ENCODE measurements around the gene GPR27. TPM values are rescaled to one million over a fixed set of nuclear protein-coding genes. Genes with fewer than 3 reads are reported as not detected.

The GPR27 gene
- total RNA-seq, 1 experiment from 2014 or later: 15.5 TPM

- no peaks in the 10 kb centered on the region for H4K20me1 ChIP-seq (ENCODE audit: control insufficient read depth, insufficient read depth, insufficient read length)
- no peak overlapping the region for H3K27ac Mint-ChIP-seq
These were observed 32.7 kb upstream of the GPR27 start for GRCh38 chr3:71721002-71721401.

More at GRCh38 chr3:71721002-71721401, 32.7 kb upstream of the GPR27 start:
- Histone ChIP-seq H3K4me2 (ENCODE audit: insufficient read depth, insufficient read length, low read length) (no peak overlapping the region), H3K9ac (ENCODE audit: extremely low read depth, insufficient read length, low read length) (no peak overlapping the region), H3K23me2 (ENCODE audit: insufficient read length, low read depth, low read length, poor library complexity, severe bottlenecking) (peaks cover 9% of the 10 kb centered on the region), H3K27ac (ENCODE audit: insufficient read length, low read depth, low read length) (no peak overlapping the region), H3K56ac (ENCODE audit: insufficient read length, low read depth, low read length) (no peak overlapping the region), H3K4me1 (ENCODE audit: insufficient read depth, low read length) (no peaks in the 10 kb centered on the region), H3K27me3 (ENCODE audit: insufficient read depth, low read length) (peaks cover 6% of the 10 kb centered on the region; the same call in 1 of the 2 replicates), H2BK5ac (ENCODE audit: insufficient read length, low read length) (no peak overlapping the region), H2BK15ac (ENCODE audit: low read depth, low read length) (no peak overlapping the region), H4K91ac (ENCODE audit: insufficient read length, low read depth, low read length) (no peak overlapping the region), H4K5ac (ENCODE audit: insufficient read length, low read depth, low read length) (no peak overlapping the region), H3K18ac (ENCODE audit: insufficient read length, low read depth, low read length) (no peak overlapping the region), H3K9me3 (ENCODE audit: control insufficient read depth, low read depth, low read length) (no peaks in the 10 kb centered on the region), H2BK120ac (ENCODE audit: low read depth, low read length, poor library complexity, severe bottlenecking) (no peak overlapping the region), H3T11ph (ENCODE audit: low read length) (no peak overlapping the region), H4K8ac (replicated peaks; ENCODE audit: insufficient read length, low read depth, low read length) (no peak overlapping the region), H3K79me1 (ENCODE audit: insufficient read depth, low read depth, low read length, poor library complexity, severe bottlenecking) (no peaks in the 10 kb centered on the region), H3K14ac (ENCODE audit: insufficient read depth, low read length) (no peak overlapping the region), H3K79me2 (ENCODE audit: insufficient read depth, low read length) (no peaks in the 10 kb centered on the region), H2AK5ac (ENCODE audit: insufficient read length, low read length) (no peak overlapping the region), H3K4ac (ENCODE audit: low read depth, low read length) (no peak overlapping the region), H2BK20ac (ENCODE audit: low read depth, low read length, poor library complexity, severe bottlenecking) (no peak overlapping the region), H3K23ac (ENCODE audit: insufficient read length, low read depth, low read length) (no peak overlapping the region), H2BK12ac (ENCODE audit: insufficient read length, low read depth, low read length) (no peak overlapping the region), H2AFZ (ENCODE audit: low read length) (no peak overlapping the region)
- Mint-ChIP-seq H3K9me3 (no peaks in the 10 kb centered on the region), H3K27me3 (ENCODE audit: low read depth) (peaks cover 31% of the 10 kb centered on the region), H3K36me3 (ENCODE audit: insufficient read depth in 1 of 3, low read depth in 3 of 3) (0 out of 7 replicates have a peak, but pooled peaks cover 0 to 4% (median 0%) of the 10 kb centered on the region in 3 experiments), H3K4me1 (peaks cover 11 to 14% of the 10 kb centered on the region in 2 experiments), H3K4me3 (no peak overlapping the region)
- no CpG with 5 or more reads among the region's 7 CpGs for WGBS (ENCODE audit: extremely low coverage, insufficient read length, low lambda C conversion rate)
- no peak for TF ChIP-seq CTCF (conservative IDR thresholded peaks at IDR 0.05)
- no peak for DNase-seq

Measured in H9 (cell line).